DMS53 treated with DMSO at 0.1 percent for 48 hours (cell line): ENCODE results near the gene TRIM47.
A peak's percentile ranks its signal among the peaks of the same experiment; 100 is the strongest.

ENCODE experiments used
- DNase-seq: peaks from one replicate; lab custom pipeline; 2025; ENCODE audit not compliant: unreplicated experiment; lab: John Stamatoyannopoulos, UW

TRIM47 gene

GRCh38 chr17:75908201-75908600, 29.8 kb upstream of the TRIM47 start:
- DNase-seq, result no peak

- no peak for DNase-seq
Observed at GRCh38 chr17:75906143-75906884, 27.9 kb upstream of the TRIM47 start.

- DNase-seq, result peak; percentile 95
Observed at GRCh38 chr17:75904749-75905521, 26.6 kb upstream of the TRIM47 start, which contains the start of gene MRPL38. Gene MRPL38 (minus strand): TSS chr17:75904884. CDS start chr17:75904875, 9 bp downstream.

DNA sequence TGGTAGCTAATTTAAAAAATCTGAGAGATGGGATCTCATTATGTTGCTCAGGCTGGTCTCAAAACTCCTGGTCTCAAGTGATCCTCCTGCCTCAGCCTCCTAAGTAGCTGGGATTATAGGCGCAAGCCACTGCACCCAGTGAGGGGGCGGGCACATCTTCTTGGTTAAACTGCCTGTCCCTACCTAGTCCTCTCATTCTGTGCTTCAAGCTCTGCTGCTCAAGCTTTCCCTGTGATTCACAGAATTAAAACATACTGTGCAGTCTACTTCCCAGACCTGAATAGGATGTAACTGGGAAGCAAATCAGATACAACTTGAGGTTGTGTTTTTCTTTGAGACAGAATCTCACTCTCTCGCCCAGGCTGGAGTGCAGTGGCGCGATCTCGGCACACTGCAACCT, 24.0 kb upstream of the TRIM47 start:
- DNase-seq, result no peak

GRCh38 chr17:75901727-75902126, 23.3 kb upstream of the TRIM47 start:
- no peak for DNase-seq

GRCh38 chr17:75900691-75901533, 22.5 kb upstream of the TRIM47 start:
- no peak for DNase-seq

DNA sequence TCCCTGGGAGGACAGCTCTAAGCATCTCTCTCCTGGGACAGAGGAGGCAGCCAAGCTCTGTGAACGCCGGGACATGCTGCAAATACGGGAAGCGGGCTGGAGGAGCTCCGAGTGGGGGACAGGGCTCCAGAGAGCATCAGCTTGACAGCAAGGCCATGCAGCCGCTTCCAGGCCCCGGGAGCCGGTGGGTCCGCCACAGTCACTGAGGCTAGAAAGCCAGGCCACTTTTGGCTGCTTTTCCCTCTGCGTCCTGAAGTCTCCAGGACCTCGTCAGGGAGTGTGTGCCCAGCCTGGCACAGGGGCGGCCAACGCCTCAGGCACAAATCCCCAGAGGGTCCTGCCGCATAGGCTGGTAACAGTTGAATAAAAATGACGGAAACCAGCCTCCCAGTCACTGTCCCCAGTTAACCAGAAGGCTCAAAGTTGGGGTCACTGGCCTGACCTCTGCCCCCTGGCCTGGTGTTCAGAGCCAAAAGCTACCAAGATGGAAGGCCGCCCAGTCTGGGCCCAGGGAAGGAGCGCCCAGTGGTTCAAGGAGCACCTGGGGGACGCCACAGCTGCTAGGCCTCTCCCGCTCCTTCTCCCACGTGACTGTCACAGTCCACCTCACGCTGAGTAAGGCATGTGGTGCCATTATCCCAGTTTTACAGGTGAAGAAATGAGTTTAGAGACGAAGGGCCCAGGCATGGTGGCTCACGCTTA, 21.5 kb upstream of the TRIM47 start:
- no peak for DNase-seq

DNA sequence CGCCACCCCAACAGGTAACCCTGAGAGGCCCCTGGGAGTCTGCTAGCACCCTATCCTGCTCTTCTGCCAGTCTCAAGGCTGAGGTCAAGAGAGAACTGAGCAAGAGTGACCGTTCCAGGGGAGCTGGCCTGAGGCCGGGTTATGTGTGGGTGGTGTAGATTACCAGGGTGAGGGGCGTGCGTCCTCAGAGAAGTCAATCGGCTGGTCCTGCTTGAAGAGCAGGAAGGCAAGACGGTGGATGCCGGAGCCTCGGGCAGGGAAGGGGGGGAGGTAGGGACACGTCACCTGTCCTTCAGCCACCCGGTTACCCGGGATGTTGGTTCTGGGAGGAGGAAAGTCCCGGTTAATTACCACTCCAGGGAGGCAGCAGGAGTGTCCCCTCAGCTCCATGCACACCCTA, 21.0 kb upstream of the TRIM47 start:
- DNase-seq, result no peak

DNA sequence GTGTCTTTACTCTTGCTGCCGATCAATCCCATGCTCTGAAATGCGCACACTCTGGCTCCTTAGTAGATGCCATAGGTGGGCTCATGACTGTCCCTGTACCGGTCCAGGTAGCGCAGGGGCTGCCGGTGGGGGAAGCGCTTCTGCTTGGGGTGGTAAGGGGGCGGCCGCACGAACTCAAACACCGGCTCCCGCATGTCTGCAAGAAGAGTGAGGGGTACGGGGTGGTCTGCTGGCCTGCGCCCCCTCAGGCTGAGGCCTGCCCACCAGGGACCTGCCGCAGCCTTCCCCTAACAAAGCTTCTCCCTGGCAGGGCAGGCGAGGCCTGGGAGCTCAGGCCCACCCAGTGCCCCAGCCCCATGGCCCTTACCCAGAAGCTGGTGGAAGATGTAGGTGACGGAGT, 20.4 kb upstream of the TRIM47 start:
- no peak for DNase-seq

DNA sequence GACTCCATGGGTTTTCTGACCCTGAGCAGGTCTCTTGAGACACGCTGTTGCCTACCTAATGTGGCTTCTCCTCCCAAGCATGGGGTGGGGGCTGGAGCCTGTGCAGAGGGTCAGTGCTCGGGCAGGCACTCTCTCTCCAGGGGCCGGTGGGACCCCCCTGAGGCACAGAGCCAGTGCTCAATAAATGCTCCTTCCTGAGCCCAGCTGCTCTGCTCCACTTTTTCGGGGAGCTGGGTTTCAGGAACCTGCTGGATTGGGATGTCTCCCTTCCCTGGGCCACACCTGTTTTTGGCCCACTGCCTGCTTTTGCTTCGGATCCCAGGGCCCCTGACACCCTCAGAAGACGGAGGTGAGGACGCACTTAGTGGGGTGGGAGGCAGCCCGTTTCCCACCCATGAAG, 19.7 kb upstream of the TRIM47 start:
- no peak for DNase-seq

DNA sequence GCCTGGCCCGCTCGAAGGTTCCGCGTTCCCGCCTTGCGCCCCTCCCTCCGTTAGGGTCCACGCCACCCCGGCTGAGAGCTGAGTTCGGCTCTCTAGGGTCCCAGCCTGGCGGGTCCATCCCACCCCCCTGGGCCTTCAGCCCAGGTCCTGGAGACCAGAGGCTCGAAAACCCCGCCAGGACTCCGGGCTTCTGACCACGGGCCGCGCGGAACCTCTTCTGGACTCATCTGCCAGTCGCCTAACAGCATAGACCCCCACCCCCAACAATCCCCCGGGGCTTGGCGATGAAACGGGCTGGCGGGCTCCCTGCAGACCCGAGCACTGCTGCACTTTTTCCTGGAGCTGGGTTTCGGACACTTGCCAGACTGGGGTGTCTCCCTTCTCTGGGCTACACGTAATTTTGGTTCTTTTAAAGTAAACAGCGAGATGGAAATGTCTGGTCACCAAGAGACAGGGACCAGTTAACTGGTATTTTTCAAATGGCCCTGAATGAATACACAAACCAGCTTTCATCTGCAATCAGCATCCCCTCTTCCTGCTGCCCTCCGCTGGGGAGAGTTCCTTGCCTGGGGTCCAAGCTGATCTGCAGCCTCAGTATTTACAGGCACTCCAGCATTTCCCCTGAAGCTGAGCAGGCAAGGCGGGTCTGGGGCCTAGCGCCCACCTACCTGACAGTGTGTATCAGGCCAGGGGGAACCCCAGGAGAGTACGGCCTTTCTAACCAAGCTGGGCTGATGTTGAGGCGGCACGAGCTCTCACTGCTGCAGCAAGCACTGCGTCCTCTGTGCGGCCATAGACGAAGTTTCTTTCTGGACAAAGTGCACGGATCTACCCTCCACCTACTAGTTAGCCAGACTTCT, 19.0 kb upstream of the TRIM47 start:
- DNase-seq, result no peak

- DNase-seq, result peak; percentile 68
Observed at GRCh38 chr17:75896415-75897159, 18.2 kb upstream of the TRIM47 start, which contains the start of gene TRIM65. Gene TRIM65 (minus strand): TSS chr17:75896951. CDS start chr17:75896937, 14 bp downstream.

DNA sequence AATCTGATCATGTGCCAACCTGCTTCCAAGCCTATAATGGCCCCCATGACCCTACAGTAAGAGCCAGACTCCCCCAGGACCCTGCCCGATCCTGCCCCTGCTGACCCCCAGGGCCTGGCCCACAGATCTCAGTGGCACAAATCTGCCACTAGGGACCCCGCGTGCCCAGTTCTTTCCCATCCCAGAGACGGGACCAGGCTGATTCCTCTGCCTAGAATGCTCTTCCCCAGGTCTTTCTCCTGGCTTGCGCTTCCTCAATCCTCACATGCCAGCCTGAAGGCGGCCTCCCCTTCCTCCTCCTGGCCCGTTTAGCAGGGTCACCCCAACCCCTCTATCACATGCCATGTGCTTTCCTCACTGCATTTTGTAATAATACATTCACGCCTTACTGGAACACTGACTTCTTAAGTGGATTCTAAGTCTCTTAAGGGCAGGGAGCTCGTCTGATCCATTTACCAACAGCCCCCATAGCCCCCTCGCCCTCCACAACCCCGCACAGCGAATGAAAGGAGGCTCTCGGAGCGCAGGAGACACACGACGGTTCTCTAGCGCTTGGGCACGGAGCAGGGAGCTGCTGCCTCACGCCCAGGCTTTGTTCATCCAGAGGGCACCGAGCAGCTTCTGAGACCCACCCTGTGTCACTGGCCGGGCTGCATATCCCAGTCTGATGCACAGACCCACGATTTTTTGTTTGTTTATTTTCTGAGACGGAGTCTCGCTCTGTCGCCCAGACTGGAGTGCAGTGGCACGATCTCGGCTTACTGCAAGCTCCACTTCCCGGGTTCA, 17.2 kb upstream of the TRIM47 start:
- no peak for DNase-seq

GRCh38 chr17:75894049-75894733, 15.8 kb upstream of the TRIM47 start:
- DNase-seq, result no peak

- no peak for DNase-seq
Observed at GRCh38 chr17:75893305-75894048, 15.1 kb upstream of the TRIM47 start.

DNA sequence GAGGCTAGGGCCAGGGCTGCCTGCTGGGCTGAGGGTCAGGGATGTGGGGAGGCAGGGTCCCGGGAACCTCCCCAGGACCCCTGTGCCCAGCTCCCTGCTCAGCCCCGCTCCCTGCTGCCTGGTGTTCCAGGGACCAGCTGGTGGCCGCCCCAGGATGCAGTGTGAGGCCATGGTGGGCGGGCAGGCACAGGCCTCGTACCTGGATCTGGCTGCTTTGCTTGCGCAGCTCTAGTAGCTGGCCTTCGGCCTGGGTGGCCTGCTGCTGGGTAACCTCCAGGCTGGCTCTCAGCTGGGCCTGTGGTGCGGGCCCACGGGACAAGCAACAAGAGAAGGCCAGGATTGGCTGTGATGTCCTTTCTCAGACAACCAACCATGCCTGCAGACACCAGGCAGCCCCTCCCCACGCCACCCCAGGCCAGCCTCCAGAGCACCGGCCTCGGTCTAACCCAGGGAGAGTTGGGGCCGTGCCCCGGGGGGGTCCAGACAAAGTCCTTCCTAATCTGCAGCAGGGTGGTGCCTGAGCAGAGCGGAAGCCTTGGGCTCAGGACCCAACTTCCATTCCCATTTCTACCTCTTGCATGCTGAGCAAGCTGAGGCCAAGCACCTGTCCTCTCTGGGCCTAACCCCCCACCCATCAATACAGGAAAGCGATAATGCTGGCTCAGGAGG, 14.3 kb upstream of the TRIM47 start:
- DNase-seq, result no peak
